A549 (cell line): Measurements from ENCODE around the gene CALML5. TPM values are rescaled to one million over a fixed set of nuclear protein-coding genes. Genes with fewer than 3 reads are reported as not detected.
"Not testable (repeated sequence)": the region's sequence is repeated elsewhere in the genome, so short reads cannot be mapped to it uniquely, and the experiment has no call there.

Source experiments
- ATAC-seq, 2 experiments: fragments of 200-7000 bp in 1 of 2; fragments of >200 bp in 1 of 2; cut with Nextera tagmentation in 1 of 2; cut with Tn5 transposase in 1 of 2; 3 replicates each; pipeline versions ENCODE4 v1.8.0 to v1.9.1; 2018 to 2020; ENCODE audit warnings: mild to moderate bottlenecking in 1 of 2, moderate library complexity in 1 of 2
- CTCF ChIA-PET: fragments of 300-600 bp; sonication (Branson Sonifier 250); formaldehyde crosslinking; extraction: SDS; loops from one replicate; lab custom pipeline; 2021; ENCODE audit warnings: antibody characterized with exemption, inconsistent platforms; lab: Yijun Ruan, JAX
- POLR2A ChIA-PET: fragments of 350-600 bp; formaldehyde crosslinking; extraction: SDS; loops from one replicate; lab custom pipeline; 2021; ENCODE audit warnings: antibody characterized with exemption, inconsistent platforms; lab: Yijun Ruan, JAX
- DNase-seq, 2 experiments: peaks; one replicate each; pipeline versions ENCODE4 v3.0.0 to v3.0.0-alpha.2; 2011 to 2016; ENCODE audit warnings: low read depth in 1 of 2, low spot score in 1 of 2
- FAIRE-seq: peaks from 2 replicates; lab custom pipeline; 2011; peaks lifted over from hg19 to GRCh38; lab: Jason Lieb, UNC
- H3K27ac ChIP-seq, 2 experiments: fragments of >200 bp; sonication (Bioruptor Twin); formaldehyde crosslinking; 3 replicates each; pipeline ENCODE4 v1.5.1; 2016 to 2017
- H3K4me1 ChIP-seq: fragments of >200 bp; sonication (Bioruptor Twin); formaldehyde crosslinking; 3 replicates; pipeline ENCODE4 v1.6.1; 2016
- H3K4me2 ChIP-seq: fragments of >200 bp; sonication (Bioruptor Twin); formaldehyde crosslinking; 3 replicates; pipeline ENCODE4 v1.6.1; 2016
- H3K4me3 ChIP-seq: fragments of >200 bp; sonication (Bioruptor Twin); formaldehyde crosslinking; 3 replicates; pipeline ENCODE4 v1.5.1; 2016
- H3K9me3 ChIP-seq: fragments of >200 bp; sonication (Bioruptor Twin); formaldehyde crosslinking; 3 replicates; pipeline ENCODE4 v1.6.1; 2016
- BHLHE40 ChIP-seq: IDR thresholded peaks from 2 replicates; pipeline ENCODE4 v1.6.1; 2012; ENCODE audit warnings: low read depth, low read length, inconsistent platforms
- CHD2 ChIP-seq: fragments of 150-350 bp; IDR thresholded peaks from 2 replicates; pipeline ENCODE4 v1.6.1; 2014; ENCODE audit warnings: low read length; ENCODE audit not compliant: partially characterized antibody
- ESRRA ChIP-seq: fragments of 150-350 bp; IDR thresholded peaks from 2 replicates; pipeline ENCODE4 v1.6.1; 2014; ENCODE audit warnings: mild to moderate bottlenecking, low read length, borderline replicate concordance
- FOSL2 ChIP-seq, 2 experiments: fragments of 450-650 bp in 1 of 2; fragments of >200 bp in 1 of 2; sonication (Bioruptor Twin) in 1 of 2; formaldehyde crosslinking; IDR thresholded peaks; 2 replicates each; pipeline versions ENCODE4 v1.5.0 to v1.6.1; 2016 to 2020; ENCODE audit warnings: mild to moderate bottlenecking in 1 of 2, moderate library complexity in 1 of 2
- FOXS1 ChIP-seq: fragments of 250-450 bp; sonication (Bioruptor Pico); IDR thresholded peaks from 2 replicates; pipeline ENCODE4 v1.5.0; 2020; ENCODE audit warnings: mild to moderate bottlenecking, moderate library complexity
- HEYL ChIP-seq: fragments of 250-450 bp; sonication (Bioruptor Pico); IDR thresholded peaks from 2 replicates; pipeline ENCODE4 v1.8.0; 2021; ENCODE audit warnings: mild to moderate bottlenecking, moderate library complexity
- HOXA7 ChIP-seq: fragments of 250-450 bp; sonication (Bioruptor Pico); IDR thresholded peaks from 2 replicates; pipeline ENCODE4 v1.5.0; 2020; ENCODE audit warnings: mild to moderate bottlenecking, moderate library complexity
- HOXB13 ChIP-seq: fragments of 250-450 bp; sonication (Bioruptor Pico); IDR thresholded peaks from 2 replicates; pipeline ENCODE4 v1.5.0; 2020; ENCODE audit warnings: low read depth, mild to moderate bottlenecking, moderate library complexity
- KDM1A ChIP-seq: fragments of 200-600 bp; sonication (generic); IDR thresholded peaks from 2 replicates; pipeline ENCODE4 v1.6.1; 2016; ENCODE audit warnings: low read depth, mild to moderate bottlenecking
- MAZ ChIP-seq: fragments of 150-350 bp; IDR thresholded peaks from 2 replicates; pipeline ENCODE4 v1.6.1; 2014; ENCODE audit warnings: antibody characterized with exemption, low read depth, low read length, borderline replicate concordance
- POLR2A ChIP-seq: IDR thresholded peaks from 2 replicates; pipeline ENCODE4 v1.6.1; 2012; ENCODE audit warnings: mild to moderate bottlenecking, low read length
- POLR2AphosphoS2 ChIP-seq: conservative IDR thresholded peaks from 2 replicates; pipeline ENCODE4 v1.6.1; 2012; ENCODE audit warnings: low read length, improper control_type of control experiment, inconsistent platforms
- RCOR1 ChIP-seq: fragments of 150-350 bp; IDR thresholded peaks from 2 replicates; pipeline ENCODE4 v1.6.1; 2014; ENCODE audit warnings: antibody characterized with exemption, low read length, low read depth
- RFX5 ChIP-seq: fragments of 450-650 bp; IDR thresholded peaks from 2 replicates; pipeline ENCODE4 v1.7.1; 2014; ENCODE audit warnings: antibody characterized with exemption, mild to moderate bottlenecking, moderate library complexity
- SMC3 ChIP-seq: fragments of >200 bp; sonication (Bioruptor Twin); formaldehyde crosslinking; IDR thresholded peaks from 3 replicates; pipeline ENCODE4 v1.6.1; 2018; ENCODE audit warnings: inconsistent platforms
- TFCP2L1 ChIP-seq: fragments of 250-450 bp; sonication (Bioruptor Pico); IDR thresholded peaks from 2 replicates; pipeline ENCODE4 v1.5.0; 2021; ENCODE audit warnings: mild to moderate bottlenecking
- TP53 ChIP-seq: fragments of 250-450 bp; sonication (Bioruptor Pico); IDR thresholded peaks from 2 replicates; pipeline ENCODE4 v1.5.0; 2021; ENCODE audit warnings: mild to moderate bottlenecking, moderate library complexity
- ZFP36 ChIP-seq: fragments of 450-650 bp; IDR thresholded peaks from 2 replicates; pipeline ENCODE4 v1.6.1; 2014; ENCODE audit warnings: borderline replicate concordance; ENCODE audit not compliant: partially characterized antibody
- ZSCAN20 ChIP-seq: fragments of 250-450 bp; sonication (Bioruptor Pico); IDR thresholded peaks from 2 replicates; pipeline ENCODE4 v1.8.0; 2022; ENCODE audit warnings: mild to moderate bottlenecking, moderate library complexity
- WGBS: methylation state at CpG from one replicate; pipeline ENCODE4 v1.1.6; 2017; ENCODE audit errors: missing lambda C conversion rate; 5-methylcytosine and 5-hydroxymethylcytosine counted together
- polyA plus RNA-seq, 4 experiments: library from polyadenylated mRNA; depleted of rRNA in 3 of 4; stranded (reverse); fragments of >200 nt; fragmentation: RNase III in 1 of 4; extraction: RNeasy Plus Mini Kit Qiagen cat#74134 plus additional on column Dnase treatment in 1 of 4; gene quantifications; 2 replicates in 3 of 4; 3 replicates in 1 of 4; pipeline ENCODE4 v1.2.3, GENCODE V29; 2011 to 2017
- TF ChIP-seq, protein P1 (sequence below): fragments of 250-450 bp; sonication (Bioruptor Pico); IDR thresholded peaks from 2 replicates; pipeline ENCODE4 v1.5.0; 2021; ENCODE audit warnings: mild to moderate bottlenecking, moderate library complexity, borderline replicate concordance
- TF ChIP-seq, protein P2 (sequence below): fragments of >200 bp; sonication (Bioruptor Twin); formaldehyde crosslinking; IDR thresholded peaks from 3 replicates; pipeline ENCODE4 v1.5.1; 2016
- TF ChIP-seq, protein P3 (sequence below): fragments of >200 bp; sonication (Bioruptor Twin); formaldehyde crosslinking; IDR thresholded peaks from 2 replicates; pipeline ENCODE4 v1.6.1; 2016

The CALML5 gene
- polyA plus RNA-seq, 2 of the 4 experiments (the other 2 are of a cell fraction) = not detected

DNA sequence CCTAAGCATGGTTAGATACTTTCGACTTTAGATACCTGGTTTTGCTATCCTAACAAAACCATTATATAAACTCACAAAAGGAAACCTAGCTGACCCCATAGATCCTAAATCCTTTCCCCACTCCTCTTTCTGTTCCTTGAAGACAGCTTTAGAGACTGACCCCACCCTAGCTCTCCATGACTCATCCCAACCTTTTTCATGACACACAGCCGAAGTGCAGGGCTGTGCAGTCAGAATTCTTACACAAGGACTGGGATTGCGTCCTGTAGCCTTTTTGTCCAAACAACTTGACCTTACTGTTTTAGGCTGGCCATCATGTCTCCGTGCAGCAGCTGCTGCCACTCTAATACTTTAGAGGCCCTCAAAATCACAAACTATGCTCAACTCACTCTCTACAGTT lies 24.7 kb downstream of the CALML5 start:
- H3K4me3 ChIP-seq; POLR2A ChIA-PET; FAIRE-seq; DNase-seq; H3K4me1 ChIP-seq; CTCF ChIA-PET; ATAC-seq; H3K4me2 ChIP-seq; H3K9me3 ChIP-seq; TF ChIP-seq FOSL2 (IDR thresholded peaks at IDR 0.05): not testable (repeated sequence)
- 0 out of 6 replicates have a peak overlapping the region, but pooled peaks of 1 of the 2 experiments have one; percentile 28 for H3K27ac ChIP-seq
- 0 out of 2 replicates have a peak, but pooled peaks have one; percentile 5 for TF ChIP-seq FOSL2 (CRISPR knock-in tag; IDR thresholded peaks at IDR 0.05)
- WGBS = 47% methylated on average over 4 of the region's 4 CpGs

DNA sequence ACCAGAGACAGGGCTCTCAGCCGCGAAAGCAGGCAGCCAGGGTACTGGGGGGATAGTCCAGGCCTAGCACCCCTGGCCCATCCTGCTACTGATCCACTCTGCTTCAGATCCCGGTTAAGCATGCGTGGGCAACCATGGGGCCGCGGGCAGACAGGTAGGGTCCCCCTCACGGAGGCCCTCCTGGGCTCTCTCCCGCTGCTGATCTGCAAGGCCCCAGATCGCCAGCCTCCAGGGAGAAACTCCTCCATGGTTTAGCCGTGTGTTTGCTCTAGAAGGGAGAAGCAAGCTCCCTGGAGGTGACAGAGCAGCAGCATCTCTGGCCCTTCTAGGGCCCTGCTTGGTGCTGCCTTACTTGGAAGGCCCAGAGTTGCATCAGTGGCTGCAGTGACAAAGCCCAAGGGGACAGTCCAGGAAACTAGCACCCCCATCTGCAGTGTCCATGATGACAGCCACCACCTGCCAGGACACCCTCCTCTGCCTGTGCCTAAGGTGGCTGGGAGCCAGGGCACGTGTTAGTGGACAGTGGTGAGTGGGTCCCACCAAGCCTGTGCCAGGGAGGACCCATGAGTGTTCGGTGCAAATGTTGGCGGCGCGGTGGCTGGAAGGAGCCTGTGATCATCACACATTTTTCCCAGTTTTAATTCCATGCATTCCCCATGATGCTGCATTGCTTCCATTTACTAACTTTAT lies 29.2 kb downstream of the CALML5 start:
- no peak overlapping the region for H3K4me3 ChIP-seq
- ATAC-seq (no peak), DNase-seq (no peak), FAIRE-seq (no peak)
- WGBS = 91% methylated on average over 13 of the region's 15 CpGs
- ChIA-PET POLR2A (no interaction called here), CTCF (no interaction called here)
- H3K9me3 ChIP-seq = no peaks in the 10 kb centered on the region
- TF ChIP-seq BHLHE40 = no peak
- no peak for TF ChIP-seq HOXA7 (CRISPR knock-in tag)
- no peak for TF ChIP-seq HEYL (CRISPR knock-in tag)
- no peak for TF ChIP-seq FOXS1 (CRISPR knock-in tag)
- TF ChIP-seq KDM1A = no peak
- no peak for TF ChIP-seq ESRRA
- no peak for TF ChIP-seq SMC3
- no peak for TF ChIP-seq RCOR1
- TF ChIP-seq, protein P1, sequence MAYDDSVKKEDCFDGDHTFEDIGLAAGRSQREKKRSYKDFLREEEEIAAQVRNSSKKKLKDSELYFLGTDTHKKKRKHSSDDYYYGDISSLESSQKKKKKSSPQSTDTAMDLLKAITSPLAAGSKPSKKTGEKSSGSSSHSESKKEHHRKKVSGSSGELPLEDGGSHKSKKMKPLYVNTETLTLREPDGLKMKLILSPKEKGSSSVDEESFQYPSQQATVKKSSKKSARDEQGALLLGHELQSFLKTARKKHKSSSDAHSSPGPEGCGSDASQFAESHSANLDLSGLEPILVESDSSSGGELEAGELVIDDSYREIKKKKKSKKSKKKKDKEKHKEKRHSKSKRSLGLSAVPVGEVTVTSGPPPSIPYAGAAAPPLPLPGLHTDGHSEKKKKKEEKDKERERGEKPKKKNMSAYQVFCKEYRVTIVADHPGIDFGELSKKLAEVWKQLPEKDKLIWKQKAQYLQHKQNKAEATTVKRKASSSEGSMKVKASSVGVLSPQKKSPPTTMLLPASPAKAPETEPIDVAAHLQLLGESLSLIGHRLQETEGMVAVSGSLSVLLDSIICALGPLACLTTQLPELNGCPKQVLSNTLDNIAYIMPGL (CRISPR knock-in tag) = no peak
- TF ChIP-seq CHD2 = no peak
- TF ChIP-seq, protein P2, sequence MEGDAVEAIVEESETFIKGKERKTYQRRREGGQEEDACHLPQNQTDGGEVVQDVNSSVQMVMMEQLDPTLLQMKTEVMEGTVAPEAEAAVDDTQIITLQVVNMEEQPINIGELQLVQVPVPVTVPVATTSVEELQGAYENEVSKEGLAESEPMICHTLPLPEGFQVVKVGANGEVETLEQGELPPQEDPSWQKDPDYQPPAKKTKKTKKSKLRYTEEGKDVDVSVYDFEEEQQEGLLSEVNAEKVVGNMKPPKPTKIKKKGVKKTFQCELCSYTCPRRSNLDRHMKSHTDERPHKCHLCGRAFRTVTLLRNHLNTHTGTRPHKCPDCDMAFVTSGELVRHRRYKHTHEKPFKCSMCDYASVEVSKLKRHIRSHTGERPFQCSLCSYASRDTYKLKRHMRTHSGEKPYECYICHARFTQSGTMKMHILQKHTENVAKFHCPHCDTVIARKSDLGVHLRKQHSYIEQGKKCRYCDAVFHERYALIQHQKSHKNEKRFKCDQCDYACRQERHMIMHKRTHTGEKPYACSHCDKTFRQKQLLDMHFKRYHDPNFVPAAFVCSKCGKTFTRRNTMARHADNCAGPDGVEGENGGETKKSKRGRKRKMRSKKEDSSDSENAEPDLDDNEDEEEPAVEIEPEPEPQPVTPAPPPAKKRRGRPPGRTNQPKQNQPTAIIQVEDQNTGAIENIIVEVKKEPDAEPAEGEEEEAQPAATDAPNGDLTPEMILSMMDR = no peak
- no peak for TF ChIP-seq TFCP2L1 (CRISPR knock-in tag)
- no peak for TF ChIP-seq MAZ
- H3K4me2 ChIP-seq = no peak overlapping the region
- 0 out of 6 replicates have a peak overlapping the region, but pooled peaks of 1 of the 2 experiments have one; percentile 0 for H3K27ac ChIP-seq
- H3K4me1 ChIP-seq = peaks cover 9% of the 10 kb centered on the region; the same call in 2 of the 3 replicates

DNA sequence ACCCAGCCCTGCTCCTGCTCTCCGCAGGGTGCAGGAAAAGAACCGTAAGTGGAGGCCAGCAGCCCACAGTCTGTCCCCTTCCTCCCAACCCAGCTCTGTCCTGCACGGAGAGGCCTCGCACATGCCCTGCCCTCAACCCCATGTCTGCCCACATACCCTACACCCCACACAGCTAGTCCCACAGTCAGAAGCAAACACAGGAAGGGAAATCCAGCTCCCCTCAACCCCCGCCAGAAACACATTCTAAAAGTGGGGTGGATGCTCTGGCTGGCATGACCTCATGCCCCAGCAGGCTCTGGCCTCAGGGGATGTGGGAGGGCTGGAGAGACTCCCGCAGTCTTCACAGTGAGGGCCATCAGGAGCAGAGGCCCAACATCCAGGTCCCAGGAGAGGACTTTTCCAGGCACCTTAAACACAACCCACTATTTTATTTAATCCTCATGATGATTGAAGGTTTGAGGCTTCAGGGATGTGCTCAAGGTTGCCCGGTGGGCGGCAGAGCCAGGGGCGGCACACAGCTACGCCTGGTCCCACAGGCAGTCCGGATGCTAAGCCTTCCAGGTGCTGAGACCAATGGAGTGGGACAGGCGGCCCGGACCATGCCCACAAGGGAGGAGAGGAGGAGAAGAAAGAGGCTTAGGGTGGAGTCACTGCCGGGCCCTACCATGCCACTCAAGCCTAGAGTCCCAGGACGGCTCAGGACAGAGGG lies 29.9 kb downstream of the CALML5 start:
- ChIA-PET CTCF (no interaction called here), POLR2A (no interaction called here)
- 78% methylated on average over 14 of the region's 15 CpGs for WGBS
- no peak for DNase-seq
- Histone ChIP-seq H3K4me3 (no peak overlapping the region), H3K4me1 (peaks cover 6% of the 10 kb centered on the region; the same call in 1 of the 3 replicates), H3K27ac (0 out of 6 replicates have a peak overlapping the region, but pooled peaks of 1 of the 2 experiments have one; percentile 0), H3K4me2 (no peak overlapping the region), H3K9me3 (no peaks in the 10 kb centered on the region)
- FAIRE-seq = no peak
- no peak for ATAC-seq
- TF ChIP-seq HOXB13 (no peak), POLR2AphosphoS2 (no peak), ZSCAN20 (CRISPR knock-in tag) (no peak), MAZ (no peak), POLR2A (no peak), ZFP36 (no peak), TP53 (CRISPR knock-in tag) (no peak), CHD2 (no peak), RFX5 (no peak)
- TF ChIP-seq, protein P2 = no peak
- TF ChIP-seq, protein P3, sequence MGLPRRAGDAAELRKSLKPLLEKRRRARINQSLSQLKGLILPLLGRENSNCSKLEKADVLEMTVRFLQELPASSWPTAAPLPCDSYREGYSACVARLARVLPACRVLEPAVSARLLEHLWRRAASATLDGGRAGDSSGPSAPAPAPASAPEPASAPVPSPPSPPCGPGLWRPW = no peak
